ENCODE data around the gene MPRIP.
A peak's percentile ranks its signal among the peaks of the same experiment; 100 is the strongest.
"Not testable (repeated sequence)": the region's sequence is repeated elsewhere in the genome, so short reads cannot be mapped to it uniquely, and the experiment has no call there.

MPRIP gene

GRCh38 chr17:17191961-17192381, 149.7 kb downstream of the MPRIP start:
- DNase-seq = no peak

GRCh38 chr17:17195466-17195865, 153.2 kb downstream of the MPRIP start:
- not testable (repeated sequence) for DNase-seq

DNA sequence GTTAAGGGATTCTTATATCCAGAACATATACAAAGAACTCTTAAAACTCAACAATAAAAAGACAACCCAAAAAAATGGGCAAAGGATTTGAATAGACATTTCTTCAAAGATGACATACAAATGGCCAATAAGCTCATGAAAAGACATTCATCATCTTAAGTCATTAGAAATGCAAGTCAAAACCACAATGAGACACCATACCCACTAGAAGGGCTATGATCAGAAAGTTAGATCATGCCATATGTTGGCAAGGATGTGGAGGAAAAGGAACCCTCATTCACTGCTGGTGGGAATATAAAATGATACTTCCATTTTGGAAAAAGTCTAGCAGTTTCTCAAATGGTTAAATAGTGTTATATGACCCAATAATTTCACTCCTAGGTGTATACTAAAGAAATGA, 154.5 kb downstream of the MPRIP start:
- no peak for DNase-seq

DNA sequence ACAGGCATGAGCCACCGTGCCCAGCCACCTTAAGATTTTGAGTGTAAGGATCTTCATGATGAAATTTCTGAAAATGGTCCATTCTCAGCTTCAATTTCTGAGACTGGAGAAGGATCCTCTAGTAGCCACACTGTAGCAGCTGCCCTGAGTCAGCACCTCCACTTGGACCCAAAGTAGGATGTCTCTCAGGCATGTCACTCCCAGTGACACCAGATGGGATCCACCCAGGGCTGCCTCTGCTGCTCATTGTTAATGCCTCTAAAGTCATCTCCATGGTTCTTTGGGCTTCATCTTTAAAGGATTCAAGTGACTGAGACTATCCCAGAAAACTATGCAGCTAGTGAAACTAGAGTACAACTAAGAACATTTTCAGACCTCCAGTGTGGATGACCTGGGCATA, 156.0 kb downstream of the MPRIP start:
- DNase-seq = no peak

- no peak for DNase-seq
These were observed 158.1 kb downstream of the MPRIP start for GRCh38 chr17:17200311-17200710.

- no peak for DNase-seq
These were observed 158.6 kb downstream of the MPRIP start for GRCh38 chr17:17200831-17201230.

DNA sequence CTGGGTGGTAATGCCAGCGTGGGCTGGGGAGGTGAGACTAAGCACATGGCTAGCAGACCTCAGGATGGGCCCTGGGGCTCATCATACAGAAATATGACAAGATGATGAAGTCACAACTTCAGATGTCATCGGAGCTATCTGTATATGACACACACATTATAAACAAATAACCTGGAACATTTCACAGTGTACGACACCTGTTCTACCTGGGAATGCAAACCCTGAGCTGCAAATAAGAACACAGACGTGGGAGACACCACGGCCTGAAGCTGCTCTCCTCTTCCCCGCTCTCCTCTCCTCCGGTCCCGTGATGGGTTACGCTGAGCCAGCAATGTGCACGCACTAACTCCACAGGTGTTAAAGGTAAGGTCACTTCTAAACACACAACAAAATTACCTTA, 159.0 kb downstream of the MPRIP start:
- DNase-seq = no peak

GRCh38 chr17:17201907-17202306, 159.7 kb downstream of the MPRIP start:
- no peak for DNase-seq

DNA sequence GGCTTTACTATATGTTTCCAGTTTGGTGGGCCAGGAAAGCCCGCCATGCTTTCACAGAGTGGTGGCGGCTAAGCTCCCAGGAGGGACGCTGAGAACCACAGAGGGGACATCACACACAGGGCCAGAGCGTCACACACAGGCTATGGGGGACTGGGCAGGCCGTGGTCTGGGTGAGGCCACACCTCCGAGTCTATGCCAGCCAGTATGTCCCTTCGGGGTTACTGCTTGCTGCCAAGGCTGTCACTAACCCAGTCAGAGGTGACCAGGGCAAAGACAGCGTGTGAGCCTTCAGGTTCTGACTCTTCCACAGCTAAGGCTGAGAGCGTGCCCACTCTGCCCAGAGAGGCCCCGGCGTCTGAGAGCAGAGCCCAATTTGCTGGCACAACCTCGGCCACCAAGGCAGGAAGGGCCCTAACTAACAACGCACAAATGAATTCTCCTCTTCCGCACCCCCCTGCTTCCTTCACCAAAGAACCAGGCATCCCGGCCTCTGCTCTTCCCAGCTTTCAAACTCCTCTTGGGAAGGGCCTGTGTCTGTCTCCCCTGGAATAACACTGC, 161.0 kb downstream of the MPRIP start:
- no peak for DNase-seq

DNA sequence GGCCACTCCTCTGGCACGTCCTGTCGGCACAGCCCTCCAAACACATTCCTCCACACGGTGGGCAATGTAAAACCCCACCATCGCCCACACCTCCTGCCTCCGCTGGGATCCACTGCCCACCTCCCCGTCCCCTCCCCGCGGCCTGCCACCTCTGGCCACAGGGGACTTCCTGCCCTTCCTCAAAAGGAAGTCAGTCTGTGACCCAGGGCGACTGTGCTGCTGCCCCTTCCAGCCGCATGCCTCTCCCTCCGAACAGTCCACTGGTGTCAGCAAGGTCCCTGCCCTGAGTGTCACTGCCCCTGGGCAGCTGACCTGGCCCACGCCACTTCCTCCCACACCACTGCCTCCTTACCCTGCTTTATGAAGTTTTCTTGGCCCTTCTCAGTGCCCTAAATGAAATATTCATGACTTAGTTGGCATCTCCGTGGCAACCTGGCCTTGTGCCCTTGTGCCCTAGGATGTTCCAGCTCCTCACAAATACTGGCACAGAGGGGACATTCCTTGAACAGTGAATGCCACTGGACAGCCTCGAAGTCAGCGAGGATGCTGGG, 161.9 kb downstream of the MPRIP start:
- no peak for DNase-seq

GRCh38 chr17:17204635-17205231, 162.5 kb downstream of the MPRIP start:
- DNase-seq = no peak

- DNase-seq = peak; percentile 19
These were observed 163.3 kb downstream of the MPRIP start for GRCh38 chr17:17205368-17206123.

DNA sequence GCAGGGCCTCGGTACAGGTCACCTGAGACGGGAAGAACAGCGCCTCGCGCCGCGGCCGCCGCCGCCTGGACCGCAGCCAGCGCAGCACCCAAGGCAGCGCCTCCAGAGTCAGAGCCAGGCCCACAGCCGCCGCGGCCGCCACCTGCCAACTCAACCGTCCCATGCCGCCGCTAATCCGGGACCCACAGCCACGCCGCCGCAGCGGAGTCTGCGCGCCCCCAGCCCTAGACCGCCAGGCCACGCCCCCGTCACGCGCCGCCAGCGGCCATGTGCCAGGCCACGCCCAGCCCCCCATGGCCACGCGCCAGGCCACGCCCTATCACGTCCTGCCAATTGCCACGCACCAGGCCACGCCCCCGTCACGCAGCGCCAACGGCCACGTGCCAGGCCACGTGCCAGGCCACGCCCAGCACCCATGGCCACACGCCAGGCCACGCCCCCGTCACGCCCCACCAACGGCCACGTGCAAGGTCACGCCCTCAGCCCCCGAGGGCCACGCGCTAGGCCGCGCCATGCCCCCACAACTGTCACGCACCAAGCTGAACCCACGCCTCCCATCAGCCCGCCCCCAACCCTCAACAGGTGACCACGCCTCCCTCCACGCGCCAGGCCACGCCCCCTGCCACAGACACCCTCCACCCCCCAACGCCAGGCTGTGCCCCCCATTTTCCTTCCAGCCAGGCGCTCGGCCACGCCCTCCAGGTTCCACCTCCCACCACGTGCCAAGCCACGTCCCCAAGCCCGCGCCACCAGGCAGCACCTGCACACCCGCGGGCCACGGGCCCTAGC, 164.1 kb downstream of the MPRIP start, which contains the start of gene PLD6:
Gene PLD6 (minus strand): TSS at position 210 of the 789 bp plus-strand sequence. CDS start 47 bp downstream, at position 163.
- peak; percentile 75 for DNase-seq

DNA sequence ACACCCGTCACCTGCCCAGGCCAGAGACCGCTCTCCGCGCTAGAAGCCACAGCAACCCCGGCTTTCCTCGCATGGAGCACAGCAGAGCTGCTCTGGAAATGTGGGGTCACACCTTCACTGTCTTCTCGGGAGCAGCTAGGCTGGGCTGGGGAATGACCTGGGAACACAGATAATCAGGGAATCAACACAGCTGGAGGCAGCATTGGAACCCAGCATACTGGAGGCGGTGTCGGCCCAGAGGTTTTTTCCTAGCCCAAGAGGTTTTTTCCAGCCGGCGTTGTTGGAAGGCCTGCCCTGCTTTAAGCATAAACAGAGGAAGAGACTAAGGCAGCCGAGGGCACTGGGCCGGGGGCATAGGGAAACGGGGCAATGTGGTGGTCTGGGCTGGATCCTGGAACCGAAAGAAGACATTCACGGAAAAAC, 164.7 kb downstream of the MPRIP start:
- no peak for DNase-seq

DNA sequence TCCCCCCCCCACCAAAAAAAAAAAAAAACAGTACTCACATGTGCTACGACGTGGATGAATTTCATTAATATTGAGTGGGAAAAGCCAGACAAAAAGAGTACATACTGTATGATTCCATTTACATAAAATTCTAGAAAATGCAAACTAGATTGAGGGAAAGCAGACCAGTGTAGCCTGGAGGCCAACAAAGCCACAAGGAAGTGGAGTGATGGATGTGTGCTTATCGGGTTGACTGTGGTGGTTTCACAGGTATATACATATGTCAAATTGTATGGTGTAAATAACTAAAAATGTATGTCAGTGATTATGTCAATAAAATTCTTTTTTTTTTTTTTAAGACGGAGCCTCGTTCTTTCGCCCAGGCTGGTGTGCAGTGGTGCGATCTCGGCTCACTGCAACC, 165.7 kb downstream of the MPRIP start:
- no peak for DNase-seq

GRCh38 chr17:17213775-17214174, 171.5 kb downstream of the MPRIP start:
- DNase-seq = no peak

- DNase-seq = no peak
These were observed 172.6 kb downstream of the MPRIP start for GRCh38 chr17:17214646-17215436.

DNA sequence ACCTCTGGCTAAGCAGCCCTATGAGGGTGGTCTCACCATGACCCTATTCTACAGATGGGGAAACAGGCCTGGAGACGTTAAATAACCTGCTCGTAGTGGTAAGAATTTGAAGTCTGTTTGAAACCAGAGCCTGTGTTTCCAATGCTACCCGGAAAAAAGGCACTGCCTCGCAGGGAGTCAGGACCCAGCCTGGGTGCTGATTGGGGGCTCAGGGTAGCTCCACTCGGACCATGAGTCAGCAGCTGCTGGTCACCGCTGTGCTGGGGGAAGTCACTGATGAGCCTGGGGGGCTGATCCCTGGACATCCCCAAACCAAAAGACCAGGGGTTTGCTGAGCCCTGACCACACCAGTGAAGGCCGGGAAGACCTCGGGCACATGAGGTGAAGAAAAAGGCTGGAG, 173.3 kb downstream of the MPRIP start:
- no peak for DNase-seq

- DNase-seq = no peak
These were observed 174.0 kb downstream of the MPRIP start for GRCh38 chr17:17216236-17216635.

- DNase-seq = no peak
These were observed 174.5 kb downstream of the MPRIP start for GRCh38 chr17:17216776-17217175.

GRCh38 chr17:17217995-17218394, 175.7 kb downstream of the MPRIP start:
- no peak for DNase-seq

- DNase-seq = no peak
These were observed 178.3 kb downstream of the MPRIP start for GRCh38 chr17:17220529-17220928.

Measured in inflammatory macrophage treated with lipopolysaccharide for 4 hours (primary cell).